OCI-LY1 (cell line): Measurements from ENCODE around the gene NCAPD2.

Experiments
- H2AFZ ChIP-seq: fragments of 200-600 bp; sonication (generic), shearing (Covaris generic); 2 replicates; pipeline ENCODE4 v1.6.0; 2014; ENCODE audit warnings: antibody characterized with exemption, mild to moderate bottlenecking, low read length
- H3F3A ChIP-seq: fragments of 200-600 bp; sonication (generic), shearing (Covaris generic); 2 replicates; pipeline ENCODE4 v1.6.0; 2014; ENCODE audit warnings: mild to moderate bottlenecking, antibody characterized with exemption, low read length, moderate library complexity; ENCODE audit not compliant: insufficient read depth
- H3K27ac ChIP-seq: fragments of 200-600 bp; sonication (generic); 2 replicates; pipeline ENCODE4 v1.5.1; 2014; ENCODE audit warnings: low read length, mixed run types, mild to moderate bottlenecking, low read depth; ENCODE audit not compliant: poor library complexity, severe bottlenecking
- H3K27me3 ChIP-seq: fragments of 200-600 bp; sonication (generic); 2 replicates; pipeline ENCODE4 v1.6.0; 2014; ENCODE audit warnings: antibody characterized with exemption, mild to moderate bottlenecking, low read length, moderate library complexity; ENCODE audit not compliant: insufficient read depth
- H3K36me3 ChIP-seq: fragments of 200-600 bp; sonication (generic); 2 replicates; pipeline ENCODE4 v1.6.1; 2014; ENCODE audit warnings: mild to moderate bottlenecking, antibody characterized with exemption, low read length, moderate library complexity, mixed read lengths; ENCODE audit not compliant: insufficient read depth
- H3K4me1 ChIP-seq: fragments of 200-600 bp; sonication (generic); 2 replicates; pipeline ENCODE4 v1.5.1; 2014; ENCODE audit warnings: mild to moderate bottlenecking, low read length, moderate library complexity; ENCODE audit not compliant: insufficient read depth, severe bottlenecking
- H3K4me2 ChIP-seq: fragments of 200-600 bp; sonication (generic), shearing (Covaris generic); 2 replicates; pipeline ENCODE4 v1.6.1; 2014; ENCODE audit warnings: low read length
- H3K4me3 ChIP-seq: fragments of 200-600 bp; sonication (generic); 2 replicates; pipeline ENCODE4 v1.5.1; 2014; ENCODE audit warnings: low read length, low read depth, mild to moderate bottlenecking, mixed read lengths; ENCODE audit not compliant: poor library complexity, severe bottlenecking
- H3K79me2 ChIP-seq: fragments of 200-600 bp; shearing (Covaris generic); 2 replicates; pipeline ENCODE4 v1.6.1; 2016; ENCODE audit warnings: mixed run types, low read length, mixed read lengths; ENCODE audit not compliant: insufficient read depth
- H3K9ac ChIP-seq: fragments of 200-600 bp; sonication (generic), shearing (Covaris generic); 2 replicates; pipeline ENCODE4 v1.6.1; 2014; ENCODE audit warnings: mild to moderate bottlenecking, low read length, mixed read lengths
- H3K9me2 ChIP-seq: fragments of 200-600 bp; sonication (generic), shearing (Covaris generic); 2 replicates; pipeline ENCODE4 v1.6.1; 2014; ENCODE audit warnings: low read depth, mild to moderate bottlenecking, low read length, mixed read lengths
- H3K9me3 ChIP-seq: fragments of 200-600 bp; shearing (Covaris generic); 2 replicates; pipeline ENCODE4 v1.6.1; 2014; ENCODE audit warnings: low read length, mixed read lengths
- H4K20me1 ChIP-seq: fragments of 200-600 bp; sonication (generic), shearing (Covaris generic); 2 replicates; pipeline ENCODE4 v1.6.0; 2016; ENCODE audit warnings: mild to moderate bottlenecking, low read length; ENCODE audit not compliant: insufficient read depth
- EZH2 ChIP-seq: fragments of 200-600 bp; sonication (generic), shearing (Covaris generic); IDR thresholded peaks from 2 replicates; pipeline ENCODE4 v1.8.0; 2017; ENCODE audit warnings: borderline replicate concordance, mixed run types, mild to moderate bottlenecking, antibody characterized with exemption, low read length, moderate library complexity, mixed read lengths
- TF ChIP-seq, protein P1 (sequence below): fragments of 200-600 bp; sonication (generic), shearing (Covaris generic); IDR thresholded peaks from 2 replicates; pipeline ENCODE4 v1.5.1; 2017; ENCODE audit warnings: mild to moderate bottlenecking, antibody characterized with exemption, low read length, moderate library complexity, mixed read lengths

The NCAPD2 gene

DNA sequence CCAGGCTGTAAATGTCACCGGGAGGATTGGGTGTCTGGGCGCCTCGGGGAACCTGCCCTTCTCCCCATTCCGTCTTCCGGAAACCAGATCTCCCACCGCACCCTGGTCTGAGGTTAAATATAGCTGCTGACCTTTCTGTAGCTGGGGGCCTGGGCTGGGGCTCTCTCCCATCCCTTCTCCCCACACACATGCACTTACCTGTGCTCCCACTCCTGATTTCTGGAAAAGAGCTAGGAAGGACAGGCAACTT is 41.7 kb downstream of the NCAPD2 start:
- Histone ChIP-seq H3K27me3 (no peaks in the 10 kb centered on the region), H3K9me3 (no peaks in the 10 kb centered on the region), H3K9me2 (no peaks in the 10 kb centered on the region), H2AFZ (no peak overlapping the region), H3K4me3 (peak overlapping the region; percentile 98), H3K9ac (peak overlapping the region; percentile 92), H4K20me1 (no peaks in the 10 kb centered on the region), H3K4me1 (peaks cover 71% of the 10 kb centered on the region), H3F3A (no peaks in the 10 kb centered on the region; the same call in none of the 2 replicates), H3K27ac (peak overlapping the region; percentile 85), H3K36me3 (peaks cover 69% of the 10 kb centered on the region), H3K79me2 (peaks cover 17% of the 10 kb centered on the region), H3K4me2 (peak overlapping the region; percentile 91)
- no peak for TF ChIP-seq EZH2
- TF ChIP-seq, protein P1, sequence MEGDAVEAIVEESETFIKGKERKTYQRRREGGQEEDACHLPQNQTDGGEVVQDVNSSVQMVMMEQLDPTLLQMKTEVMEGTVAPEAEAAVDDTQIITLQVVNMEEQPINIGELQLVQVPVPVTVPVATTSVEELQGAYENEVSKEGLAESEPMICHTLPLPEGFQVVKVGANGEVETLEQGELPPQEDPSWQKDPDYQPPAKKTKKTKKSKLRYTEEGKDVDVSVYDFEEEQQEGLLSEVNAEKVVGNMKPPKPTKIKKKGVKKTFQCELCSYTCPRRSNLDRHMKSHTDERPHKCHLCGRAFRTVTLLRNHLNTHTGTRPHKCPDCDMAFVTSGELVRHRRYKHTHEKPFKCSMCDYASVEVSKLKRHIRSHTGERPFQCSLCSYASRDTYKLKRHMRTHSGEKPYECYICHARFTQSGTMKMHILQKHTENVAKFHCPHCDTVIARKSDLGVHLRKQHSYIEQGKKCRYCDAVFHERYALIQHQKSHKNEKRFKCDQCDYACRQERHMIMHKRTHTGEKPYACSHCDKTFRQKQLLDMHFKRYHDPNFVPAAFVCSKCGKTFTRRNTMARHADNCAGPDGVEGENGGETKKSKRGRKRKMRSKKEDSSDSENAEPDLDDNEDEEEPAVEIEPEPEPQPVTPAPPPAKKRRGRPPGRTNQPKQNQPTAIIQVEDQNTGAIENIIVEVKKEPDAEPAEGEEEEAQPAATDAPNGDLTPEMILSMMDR, result no peak

DNA sequence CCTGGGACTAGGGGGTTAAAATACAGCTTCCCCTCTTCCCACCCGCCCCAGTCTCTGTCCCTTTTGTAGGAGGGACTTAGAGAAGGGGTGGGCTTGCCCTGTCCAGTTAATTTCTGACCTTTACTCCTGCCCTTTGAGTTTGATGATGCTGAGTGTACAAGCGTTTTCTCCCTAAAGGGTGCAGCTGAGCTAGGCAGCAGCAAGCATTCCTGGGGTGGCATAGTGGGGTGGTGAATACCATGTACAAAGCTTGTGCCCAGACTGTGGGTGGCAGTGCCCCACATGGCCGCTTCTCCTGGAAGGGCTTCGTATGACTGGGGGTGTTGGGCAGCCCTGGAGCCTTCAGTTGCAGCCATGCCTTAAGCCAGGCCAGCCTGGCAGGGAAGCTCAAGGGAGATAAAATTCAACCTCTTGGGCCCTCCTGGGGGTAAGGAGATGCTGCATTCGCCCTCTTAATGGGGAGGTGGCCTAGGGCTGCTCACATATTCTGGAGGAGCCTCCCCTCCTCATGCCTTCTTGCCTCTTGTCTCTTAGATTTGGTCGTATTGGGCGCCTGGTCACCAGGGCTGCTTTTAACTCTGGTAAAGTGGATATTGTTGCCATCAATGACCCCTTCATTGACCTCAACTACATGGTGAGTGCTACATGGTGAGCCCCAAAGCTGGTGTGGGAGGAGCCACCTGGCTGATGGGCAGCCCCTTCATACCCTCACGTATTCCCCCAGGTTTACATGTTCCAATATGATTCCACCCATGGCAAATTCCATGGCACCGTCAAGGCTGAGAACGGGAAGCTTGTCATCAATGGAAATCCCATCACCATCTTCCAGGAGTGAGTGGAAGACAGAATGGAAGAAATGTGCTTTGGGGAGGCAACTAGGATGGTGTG is 42.3 kb downstream of the NCAPD2 start:
- Histone ChIP-seq H3K9ac (peak overlapping the region; percentile 92), H3K4me2 (peak overlapping the region; percentile 91), H3K27ac (peak overlapping the region; percentile 85), H3K4me3 (peak overlapping the region; percentile 98), H4K20me1 (no peaks in the 10 kb centered on the region), H3K9me2 (no peaks in the 10 kb centered on the region), H3K9me3 (no peaks in the 10 kb centered on the region), H3K27me3 (no peaks in the 10 kb centered on the region), H3K4me1 (peaks cover 77% of the 10 kb centered on the region), H2AFZ (no peak overlapping the region), H3K36me3 (peaks cover 68% of the 10 kb centered on the region), H3F3A (no peaks in the 10 kb centered on the region; the same call in none of the 2 replicates), H3K79me2 (peaks cover 17% of the 10 kb centered on the region)
- no peak for TF ChIP-seq EZH2

DNA sequence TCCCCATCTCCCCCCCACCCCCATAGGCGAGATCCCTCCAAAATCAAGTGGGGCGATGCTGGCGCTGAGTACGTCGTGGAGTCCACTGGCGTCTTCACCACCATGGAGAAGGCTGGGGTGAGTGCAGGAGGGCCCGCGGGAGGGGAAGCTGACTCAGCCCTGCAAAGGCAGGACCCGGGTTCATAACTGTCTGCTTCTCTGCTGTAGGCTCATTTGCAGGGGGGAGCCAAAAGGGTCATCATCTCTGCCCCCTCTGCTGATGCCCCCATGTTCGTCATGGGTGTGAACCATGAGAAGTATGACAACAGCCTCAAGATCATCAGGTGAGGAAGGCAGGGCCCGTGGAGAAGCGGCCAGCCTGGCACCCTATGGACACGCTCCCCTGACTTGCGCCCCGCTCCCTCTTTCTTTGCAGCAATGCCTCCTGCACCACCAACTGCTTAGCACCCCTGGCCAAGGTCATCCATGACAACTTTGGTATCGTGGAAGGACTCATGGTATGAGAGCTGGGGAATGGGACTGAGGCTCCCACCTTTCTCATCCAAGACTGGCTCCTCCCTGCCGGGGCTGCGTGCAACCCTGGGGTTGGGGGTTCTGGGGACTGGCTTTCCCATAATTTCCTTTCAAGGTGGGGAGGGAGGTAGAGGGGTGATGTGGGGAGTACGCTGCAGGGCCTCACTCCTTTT is 43.1 kb downstream of the NCAPD2 start:
- Histone ChIP-seq H3K4me3 (peak overlapping the region; percentile 98), H3K79me2 (peaks cover 17% of the 10 kb centered on the region), H3K4me2 (peak overlapping the region; percentile 91; the same call in 1 of the 2 replicates), H3K36me3 (peaks cover 62% of the 10 kb centered on the region), H3K9me2 (no peaks in the 10 kb centered on the region), H3F3A (no peaks in the 10 kb centered on the region; the same call in none of the 2 replicates), H3K27me3 (no peaks in the 10 kb centered on the region), H3K9ac (peak overlapping the region; percentile 92; the same call in 1 of the 2 replicates), H3K4me1 (peaks cover 75% of the 10 kb centered on the region), H3K27ac (peak overlapping the region; percentile 85), H3K9me3 (no peaks in the 10 kb centered on the region), H4K20me1 (no peaks in the 10 kb centered on the region), H2AFZ (no peak overlapping the region)
- no peak for TF ChIP-seq EZH2
- TF ChIP-seq, protein P1, result no peak
